Gastrocnemius medialis (tissue), 4 donors: Measurements from ENCODE around the gene IQCH. TPM values are rescaled to one million over a fixed set of nuclear protein-coding genes. Genes with fewer than 3 reads are reported as not detected.

Experiments used
- ATAC-seq, 2 donors: fragments of 150-250 bp; one replicate each; pipeline ENCODE4 v1.9.1; 2016
- DNase-seq, 2 donors: peaks; one replicate each; pipeline ENCODE4 v3.0.0-alpha.2; 2019
- H3K27ac ChIP-seq, 4 donors: fragments of 200-600 bp; sonication (generic); 1 replicate in 1 of 4; 2 replicates in 3 of 4; pipeline ENCODE4 v1.5.1; 2016 to 2018; ENCODE audit warnings: mild to moderate bottlenecking in 2 of 4, moderate library complexity in 1 of 4
- H3K27me3 ChIP-seq, 3 donors: fragments of 200-600 bp; sonication (generic) in 2 of 3; 1 replicate in 1 of 3; 2 replicates in 2 of 3; pipeline versions ENCODE4 v1.5.1 to v1.6.0; 2016 to 2019; ENCODE audit warnings: mild to moderate bottlenecking in 1 of 3, moderate library complexity in 1 of 3
- H3K36me3 ChIP-seq, 2 donors: fragments of 200-600 bp; sonication (generic) in 1 of 2; one replicate each; pipeline ENCODE4 v1.5.1; 2017 to 2018
- H3K4me1 ChIP-seq, 2 donors: fragments of 200-600 bp; sonication (generic) in 1 of 2; one replicate each; pipeline ENCODE4 v1.5.1; 2016 to 2017; ENCODE audit warnings: mild to moderate bottlenecking in 2 of 2
- H3K4me3 ChIP-seq, 4 donors: fragments of 200-600 bp; sonication (generic) in 3 of 4; 1 replicate in 1 of 4; 2 replicates in 3 of 4; pipeline ENCODE4 v1.5.1; 2016 to 2019; ENCODE audit warnings: mild to moderate bottlenecking in 2 of 4
- H3K9me3 ChIP-seq, 3 donors: fragments of 200-600 bp; sonication (generic) in 2 of 3; 1 replicate in 1 of 3; 2 replicates in 2 of 3; pipeline ENCODE4 v1.5.1; 2016 to 2019
- CTCF ChIP-seq, 5 experiments: fragments of 450-650 bp in 3 of 5; fragments of 200-600 bp in 2 of 5; sonication (generic) in 2 of 5; IDR thresholded peaks in 4 of 5; conservative IDR thresholded peaks in 1 of 5; 1 replicate in 4 of 5; 2 replicates in 1 of 5; pipeline ENCODE4 v1.5.1; 2016 to 2019; ENCODE audit warnings: antibody characterized with exemption in 5 of 5, mild to moderate bottlenecking in 3 of 5, moderate library complexity in 3 of 5
- POLR2A ChIP-seq, 2 donors: fragments of 450-650 bp; IDR thresholded peaks; one replicate each; pipeline ENCODE4 v1.6.1; 2017; ENCODE audit warnings: antibody characterized with exemption in 2 of 2, mild to moderate bottlenecking in 2 of 2, moderate library complexity in 2 of 2
- in situ Hi-C, 4 donors: fragments of 200-750 bp; cut with MboI; loops; one replicate each; pipeline versions ENCODE4 v1.15.0 to v1.8.0; 2017; ENCODE audit warnings: low sequenced_read_pairs in 4 of 4
- intact Hi-C: fragments of 100-400 bp; cut with DNase I; formaldehyde crosslinking; loops from one replicate; pipeline ENCODE4 v1.15.1; 2023; ENCODE audit warnings: low total_unique reads
- total RNA-seq, 4 donors: library from RNA; depleted of rRNA; stranded (reverse); fragments of >200 nt; gene quantifications; one replicate each; pipeline versions ENCODE4 v1.1.0 to v1.2.3, GENCODE V29; 2016

IQCH gene
- total RNA-seq, 4 donors from 2014 or later, result 0.07 to 0.65 (median 0.32) TPM

DNA sequence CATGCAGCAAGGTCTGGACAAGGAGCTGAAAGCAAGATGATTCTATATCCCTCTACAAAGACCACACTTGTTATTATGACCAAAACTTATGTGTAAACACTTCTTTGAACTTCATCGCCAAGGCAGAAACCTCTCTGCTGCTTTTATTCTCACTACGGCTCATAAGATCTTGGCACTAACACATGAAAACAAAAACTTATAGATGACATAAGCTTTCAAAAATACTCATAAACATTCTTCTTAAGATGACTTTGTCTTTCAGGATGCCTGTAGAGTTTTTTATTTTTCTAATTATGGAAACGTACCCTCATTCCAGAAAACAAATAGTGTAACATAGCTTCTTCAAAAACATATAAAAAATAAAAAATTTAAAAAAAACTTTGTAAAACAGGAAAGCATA, 253.8 kb downstream of the IQCH start:
- no peak overlapping the region for H3K27ac ChIP-seq
- in situ Hi-C loops, result no loop called here
- no peak overlapping the region for H3K4me3 ChIP-seq
- TF ChIP-seq CTCF (IDR thresholded peaks at IDR 0.05 in 4 of 5, conservative IDR thresholded peaks at IDR 0.05 in 1 of 5), result no peak
- TF ChIP-seq POLR2A (IDR thresholded peaks at IDR 0.05), result no peak
- H3K36me3 ChIP-seq, result peaks cover 0 to 32% of the 10 kb centered on the region in 2 donors
- peaks cover 0 to 5% of the 10 kb centered on the region in 2 donors for H3K4me1 ChIP-seq
- DNase-seq, result no peak
- H3K9me3 ChIP-seq, result no peaks in the 10 kb centered on the region
- ATAC-seq, result no peak
- intact Hi-C loops, result no loop called here
- no peaks in the 10 kb centered on the region for H3K27me3 ChIP-seq

DNA sequence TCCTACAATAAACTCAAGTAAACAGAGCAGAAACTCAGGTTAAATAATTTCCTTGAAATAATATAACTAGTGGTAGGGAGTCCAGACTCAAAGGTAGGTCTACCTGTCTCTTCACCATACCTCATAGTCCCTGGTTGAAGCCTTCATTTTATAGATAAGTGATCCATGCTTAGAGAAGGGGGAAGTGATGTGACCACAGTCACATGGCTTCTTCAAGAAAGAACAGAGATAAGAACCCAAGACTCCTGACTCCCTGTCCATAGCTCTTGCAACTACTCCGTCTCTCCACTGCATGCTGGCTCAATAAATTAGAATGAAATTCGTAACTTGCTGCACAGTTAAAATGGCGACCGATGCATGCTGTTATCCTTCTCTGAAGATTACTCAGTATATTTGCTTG, 255.3 kb downstream of the IQCH start:
- no peak for DNase-seq
- TF ChIP-seq POLR2A (IDR thresholded peaks at IDR 0.05) (no peak), CTCF (IDR thresholded peaks at IDR 0.05 in 4 of 5, conservative IDR thresholded peaks at IDR 0.05 in 1 of 5) (no peak)
- no peaks in the 10 kb centered on the region for H3K9me3 ChIP-seq
- no peak overlapping the region for H3K27ac ChIP-seq
- ATAC-seq, result no peak
- intact Hi-C loops, result no loop called here
- in situ Hi-C loops, result no loop called here
- H3K4me1 ChIP-seq, result peaks cover 0 to 5% of the 10 kb centered on the region in 2 donors
- H3K27me3 ChIP-seq, result no peaks in the 10 kb centered on the region
- H3K4me3 ChIP-seq, result no peak overlapping the region
- H3K36me3 ChIP-seq, result peaks cover 0 to 42% of the 10 kb centered on the region in 2 donors

DNA sequence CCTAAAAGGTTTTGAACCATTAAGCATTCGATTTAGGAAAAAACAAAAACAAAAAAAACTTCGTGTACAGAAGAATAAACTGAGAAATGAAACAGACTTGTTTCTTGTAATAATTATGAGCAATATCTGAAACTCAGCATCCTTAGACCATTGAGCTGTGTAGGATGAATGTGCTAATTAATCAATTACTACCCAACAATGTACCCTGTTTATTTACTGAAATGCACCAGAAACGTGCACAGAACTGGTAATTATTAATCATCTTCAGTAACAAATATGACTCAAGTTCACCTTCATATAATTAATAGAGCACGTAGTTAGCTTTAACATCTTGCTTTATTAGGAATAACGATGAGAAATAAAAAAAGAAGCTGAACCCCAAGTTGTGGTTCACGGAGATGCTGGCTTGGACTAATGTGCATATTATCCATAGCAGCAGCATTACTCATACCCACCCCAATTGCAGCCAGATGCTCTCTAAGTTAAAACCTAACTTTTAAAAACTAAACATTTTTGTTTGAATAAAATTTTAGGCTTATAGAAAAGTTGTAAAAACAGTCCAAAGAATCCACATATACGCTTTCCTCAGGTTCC, 256.1 kb downstream of the IQCH start:
- no peak overlapping the region for H3K27ac ChIP-seq
- H3K4me3 ChIP-seq, result no peak overlapping the region
- no peak for DNase-seq
- TF ChIP-seq CTCF (IDR thresholded peaks at IDR 0.05 in 4 of 5, conservative IDR thresholded peaks at IDR 0.05 in 1 of 5) (no peak), POLR2A (IDR thresholded peaks at IDR 0.05) (no peak)
- no peaks in the 10 kb centered on the region for H3K9me3 ChIP-seq
- no peak for ATAC-seq
- peaks cover 0 to 43% of the 10 kb centered on the region in 2 donors for H3K36me3 ChIP-seq
- H3K27me3 ChIP-seq, result no peaks in the 10 kb centered on the region
- peaks cover 0 to 5% of the 10 kb centered on the region in 2 donors for H3K4me1 ChIP-seq
- intact Hi-C loops, result no loop called here
- in situ Hi-C loops, result no loop called here

- Histone ChIP-seq H3K4me3 (no peak overlapping the region), H3K27ac (no peak overlapping the region), H3K9me3 (no peaks in the 10 kb centered on the region), H3K4me1 (peaks cover 0 to 4% of the 10 kb centered on the region in 2 donors), H3K36me3 (peaks cover 0 to 52% of the 10 kb centered on the region in 2 donors), H3K27me3 (no peaks in the 10 kb centered on the region)
- ATAC-seq (no peak), DNase-seq (no peak)
- in situ Hi-C loops (no loop called here), intact Hi-C loops (no loop called here)
- TF ChIP-seq CTCF (IDR thresholded peaks at IDR 0.05 in 4 of 5, conservative IDR thresholded peaks at IDR 0.05 in 1 of 5) (no peak), POLR2A (IDR thresholded peaks at IDR 0.05) (no peak)
These were observed 257.0 kb downstream of the IQCH start for GRCh38 chr15:67511606-67512005.

DNA sequence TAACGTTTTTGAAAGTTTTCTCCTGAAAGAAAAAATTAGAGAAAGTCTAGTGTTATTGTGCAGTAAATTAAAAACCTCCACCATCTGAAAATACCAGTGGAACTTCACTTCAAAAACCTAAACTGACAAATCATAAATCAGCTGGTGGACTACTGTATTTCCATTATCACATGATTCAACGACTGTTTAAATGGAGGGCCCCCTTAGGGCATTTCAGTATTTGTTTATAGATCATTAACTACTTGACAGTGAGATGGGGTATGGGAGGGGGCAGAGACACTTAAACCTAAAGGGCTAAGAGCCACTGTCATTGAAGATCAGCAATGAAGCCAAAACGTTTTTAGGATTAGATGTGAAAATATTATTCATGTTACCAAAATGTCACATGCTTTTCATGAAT, 257.6 kb downstream of the IQCH start:
- Histone ChIP-seq H3K9me3 (no peaks in the 10 kb centered on the region), H3K36me3 (peaks cover 0 to 57% of the 10 kb centered on the region in 2 donors), H3K4me1 (no peaks in the 10 kb centered on the region), H3K27ac (no peak overlapping the region), H3K27me3 (no peaks in the 10 kb centered on the region), H3K4me3 (no peak overlapping the region)
- DNase-seq (no peak), ATAC-seq (no peak)
- in situ Hi-C loops (no loop called here), intact Hi-C loops (no loop called here)
- TF ChIP-seq POLR2A (IDR thresholded peaks at IDR 0.05) (no peak), CTCF (IDR thresholded peaks at IDR 0.05 in 4 of 5, conservative IDR thresholded peaks at IDR 0.05 in 1 of 5) (no peak)
